ENCODE results near the gene TMEM169. TPM values are rescaled to one million over a fixed set of nuclear protein-coding genes. Genes with fewer than 3 reads are reported as not detected.

TMEM169 gene
- total and polyA plus RNA-seq, 2 of the 4 experiments (the other 2 are of a cell fraction): 0.15 to 0.54 TPM

GRCh38 chr2:216144372-216144771 is 62.7 kb downstream of the TMEM169 start:
- no TSS peak for BruUV-seq (replicated peaks)

More at GRCh38 chr2:216144372-216144771, 62.7 kb downstream of the TMEM169 start:
- ChIA-PET CTCF (no interaction called here), POLR2A (ENCODE audit: unreplicated experiment) (no interaction called here)
- Histone ChIP-seq H2BK120ac (ENCODE audit: low read depth, low read length) (no peak overlapping the region), H3K79me1 (ENCODE audit: low read depth in 1 of 2, low read length in 2 of 2) (peaks cover 24 to 60% of the 10 kb centered on the region in 2 experiments), H2AK9ac (replicated peaks; ENCODE audit: low read depth, low read length, poor library complexity) (no peak overlapping the region), H2AFZ (replicated peaks; ENCODE audit: low read length, poor library complexity) (no peak overlapping the region), H4K8ac (ENCODE audit: low read depth in 2 of 2, low read length in 2 of 2) (no peak overlapping the region), H4K5ac (ENCODE audit: low read depth, low read length) (no peak overlapping the region), H3K18ac (ENCODE audit: low read depth, low read length) (no peak overlapping the region), H3K9me3 (ENCODE audit: control insufficient read depth, insufficient read depth, low read length) (no peaks in the 10 kb centered on the region), H2BK20ac (ENCODE audit: low read depth, low read length) (no peak overlapping the region), H3K4ac (ENCODE audit: low read depth, low read length) (no peak overlapping the region), H3K56ac (ENCODE audit: extremely low read depth, insufficient read depth, low read length) (no peak overlapping the region), H4K20me1 (ENCODE audit: insufficient read depth, low read length) (peaks cover under 1% of the 10 kb centered on the region; the same call in 1 of the 2 replicates), H3K4me2 (ENCODE audit: low read depth, low read length) (no peak overlapping the region), H3K14ac (replicated peaks; ENCODE audit: low read depth, low read length) (no peak overlapping the region), H3K9me1 (ENCODE audit: insufficient read depth, low read length) (peaks cover 9% of the 10 kb centered on the region; the same call in 1 of the 2 replicates), H3K27ac (ENCODE audit: insufficient read depth, low read length) (no peak overlapping the region), H3K36me3 (ENCODE audit: control insufficient read depth, insufficient read depth, low read length) (peaks cover 42% of the 10 kb centered on the region), H2AK5ac (ENCODE audit: low read depth, low read length) (no peak overlapping the region), H3K4me3 (ENCODE audit: insufficient read depth, low read depth, low read length) (no peak overlapping the region), H2BK15ac (ENCODE audit: low read depth, low read length) (no peak overlapping the region), H2BK5ac (ENCODE audit: low read depth, low read length, poor library complexity, severe bottlenecking) (no peak overlapping the region), H3K4me1 (ENCODE audit: control insufficient read depth, insufficient read depth, low read length) (peaks cover 3% of the 10 kb centered on the region; the same call in 1 of the 2 replicates), H3K9ac (ENCODE audit: low read depth, low read length) (no peak overlapping the region), H4K91ac (ENCODE audit: insufficient read depth, low read depth, low read length) (no peak overlapping the region), H3K23ac (ENCODE audit: low read depth, low read length) (no peak overlapping the region), H3K27me3 (ENCODE audit: control insufficient read depth, insufficient read depth, low read length) (no peaks in the 10 kb centered on the region)
- dilution Hi-C loops (cut with HindIII; ENCODE audit: low sequenced_read_pairs, unreplicated experiment) (no loop called here), intact Hi-C loops (cut with micrococcal nuclease) (no loop called here), in situ Hi-C loops (cut with MboI; ENCODE audit: low sequenced_read_pairs) (no loop called here)
- DNase-seq: no peak
- TF ChIP-seq RFX5 (IDR thresholded peaks at IDR 0.05; ENCODE audit: low read depth, low read length): no peak
- TF ChIP-seq SMC3 (IDR thresholded peaks at IDR 0.05; ENCODE audit: low read depth, low read length): no peak
- no peak for TF ChIP-seq CHD1 (IDR thresholded peaks at IDR 0.05; ENCODE audit: low read depth, low read length)
- TF ChIP-seq MAZ (IDR thresholded peaks at IDR 0.05; ENCODE audit: borderline replicate concordance, low read depth, low read length): no peak
- ATAC-seq (ENCODE audit: low read depth): no peak
- WGBS, 2 experiments (ENCODE audit: extremely low coverage in 2 of 2, insufficient read length in 1 of 2): 100% methylated on average over 1 of the region's 1 CpG; no CpG with 5 or more reads in 1 of the 2 experiments
